DOHH2 (cell line): Measurements from ENCODE around the gene POM121L2.

Experiments used
- EZH2phosphoT487 ChIP-seq: fragments of 200-600 bp; sonication (generic); IDR thresholded peaks from 2 replicates; pipeline ENCODE4 v1.6.1; 2017; ENCODE audit warnings: borderline replicate concordance, mild to moderate bottlenecking, antibody characterized with exemption, low read length, moderate library complexity, mixed read lengths
- TF ChIP-seq, protein P1 (sequence below): fragments of 200-600 bp; sonication (generic); IDR thresholded peaks from one replicate; pipeline ENCODE4 v1.5.1; 2014; ENCODE audit warnings: antibody characterized with exemption, mild to moderate bottlenecking, low read depth, low read length; ENCODE audit not compliant: poor library complexity, severe bottlenecking

DNA sequence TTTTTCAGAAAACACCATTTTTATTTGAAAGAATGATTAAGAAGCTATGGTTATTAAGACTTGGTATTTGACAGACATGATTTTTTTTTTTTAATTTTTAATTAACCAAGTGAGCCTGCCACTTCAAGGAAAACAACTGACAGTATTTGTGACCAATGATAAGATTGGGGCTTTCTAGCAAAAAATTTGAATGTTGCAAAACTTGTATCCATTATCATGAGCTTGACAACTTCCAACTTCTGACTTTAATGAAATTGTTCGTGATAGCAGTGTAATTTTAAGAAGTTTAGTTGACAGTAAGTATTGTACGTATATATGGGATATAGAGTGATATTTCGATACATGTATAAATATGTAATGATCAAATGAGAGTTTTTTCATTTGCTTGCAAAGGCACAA, 21.6 kb upstream of the POM121L2 start:
- TF ChIP-seq EZH2phosphoT487, result no peak
- TF ChIP-seq, protein P1, sequence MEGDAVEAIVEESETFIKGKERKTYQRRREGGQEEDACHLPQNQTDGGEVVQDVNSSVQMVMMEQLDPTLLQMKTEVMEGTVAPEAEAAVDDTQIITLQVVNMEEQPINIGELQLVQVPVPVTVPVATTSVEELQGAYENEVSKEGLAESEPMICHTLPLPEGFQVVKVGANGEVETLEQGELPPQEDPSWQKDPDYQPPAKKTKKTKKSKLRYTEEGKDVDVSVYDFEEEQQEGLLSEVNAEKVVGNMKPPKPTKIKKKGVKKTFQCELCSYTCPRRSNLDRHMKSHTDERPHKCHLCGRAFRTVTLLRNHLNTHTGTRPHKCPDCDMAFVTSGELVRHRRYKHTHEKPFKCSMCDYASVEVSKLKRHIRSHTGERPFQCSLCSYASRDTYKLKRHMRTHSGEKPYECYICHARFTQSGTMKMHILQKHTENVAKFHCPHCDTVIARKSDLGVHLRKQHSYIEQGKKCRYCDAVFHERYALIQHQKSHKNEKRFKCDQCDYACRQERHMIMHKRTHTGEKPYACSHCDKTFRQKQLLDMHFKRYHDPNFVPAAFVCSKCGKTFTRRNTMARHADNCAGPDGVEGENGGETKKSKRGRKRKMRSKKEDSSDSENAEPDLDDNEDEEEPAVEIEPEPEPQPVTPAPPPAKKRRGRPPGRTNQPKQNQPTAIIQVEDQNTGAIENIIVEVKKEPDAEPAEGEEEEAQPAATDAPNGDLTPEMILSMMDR, result no peak
